Activated CD8-positive, alpha-beta T cell treated with anti-CD3 and anti-CD28 coated beads for 36 hours (primary cell): Measurements from ENCODE around the gene RCSD1. TPM values are rescaled to one million over a fixed set of nuclear protein-coding genes. Genes with fewer than 3 reads are reported as not detected.

Experiments
- ATAC-seq: fragments of 200-7000 bp; cut with Tn5 transposase; one replicate; pipeline ENCODE4 v1.10.0; 2021; ENCODE audit warnings: mild to moderate bottlenecking, moderate library complexity
- CTCF ChIA-PET: fragments of 350-600 bp; sonication (Branson Sonifier 250); formaldehyde crosslinking; loops from one replicate; lab custom pipeline; 2021; ENCODE audit warnings: antibody characterized with exemption; lab: Charles Lee
- POLR2A ChIA-PET: fragments of 350-600 bp; sonication (Branson Sonifier 250); formaldehyde crosslinking; loops from one replicate; lab custom pipeline; 2021; ENCODE audit warnings: antibody characterized with exemption; lab: Charles Lee
- DNase-seq: peaks from one replicate; pipeline ENCODE4 v3.0.0-alpha.2; 2020
- H3K27ac Mint-ChIP-seq: one replicate; pipeline ENCODE4 v1.8.0; 2021; ENCODE audit warnings: mild to moderate bottlenecking, mixed read lengths
- H3K27me3 Mint-ChIP-seq: one replicate; pipeline ENCODE4 v1.8.0; 2021; ENCODE audit warnings: mixed read lengths
- H3K36me3 Mint-ChIP-seq: one replicate; pipeline ENCODE4 v1.8.0; 2021; ENCODE audit warnings: low read depth, mixed read lengths
- H3K4me1 Mint-ChIP-seq: one replicate; pipeline ENCODE4 v1.8.0; 2021; ENCODE audit warnings: low read depth, mixed read lengths
- H3K4me3 Mint-ChIP-seq: one replicate; pipeline ENCODE4 v1.8.0; 2021; ENCODE audit warnings: mild to moderate bottlenecking, moderate library complexity, mixed read lengths
- H3K9me3 Mint-ChIP-seq: one replicate; pipeline ENCODE4 v1.8.0; 2021; ENCODE audit warnings: mixed read lengths
- CTCF ChIP-seq: fragments of 200-600 bp; IDR thresholded peaks from one replicate; pipeline ENCODE4 v1.8.0; 2022; ENCODE audit warnings: antibody characterized with exemption, mild to moderate bottlenecking
- intact Hi-C: fragments of 100-400 bp; cut with micrococcal nuclease; formaldehyde crosslinking; loops from one replicate; pipeline ENCODE4 v1.10.0; 2022
- total RNA-seq, 2 experiments: library from RNA; stranded (reverse); gene quantifications; one replicate each; pipeline ENCODE4 v1.2.3, GENCODE V29; 2021

RCSD1 gene
- total RNA-seq, 2 experiments from 2014 or later = 66.4 to 67.9 TPM

- CTCF ChIA-PET = interaction anchor here (1.0 to 3.7 kb wide), 3 partner anchors 12 to 85 kb away, joined by 3 to 35 read pairs (median 4); no protein-coding TSS in a partner anchor
- no peaks in the 10 kb centered on the region for H3K9me3 Mint-ChIP-seq
- no peak for TF ChIP-seq CTCF
- ATAC-seq (no peak), DNase-seq (no peak)
- POLR2A ChIA-PET = no interaction called here
- H3K27me3 Mint-ChIP-seq = no peaks in the 10 kb centered on the region
- H3K27ac Mint-ChIP-seq = peak overlapping the region; percentile 57
- intact Hi-C loops = loop anchor here (5.0 kb wide), 1 partner anchor 54 kb away; the partner anchor contains the start of gene RCSD1
- peaks cover 33% of the 10 kb centered on the region for H3K4me1 Mint-ChIP-seq
- peaks cover 43% of the 10 kb centered on the region for H3K36me3 Mint-ChIP-seq
- H3K4me3 Mint-ChIP-seq = no peak overlapping the region
These were observed 55.8 kb downstream of the RCSD1 start for GRCh38 chr1:167685844-167686243.

DNA sequence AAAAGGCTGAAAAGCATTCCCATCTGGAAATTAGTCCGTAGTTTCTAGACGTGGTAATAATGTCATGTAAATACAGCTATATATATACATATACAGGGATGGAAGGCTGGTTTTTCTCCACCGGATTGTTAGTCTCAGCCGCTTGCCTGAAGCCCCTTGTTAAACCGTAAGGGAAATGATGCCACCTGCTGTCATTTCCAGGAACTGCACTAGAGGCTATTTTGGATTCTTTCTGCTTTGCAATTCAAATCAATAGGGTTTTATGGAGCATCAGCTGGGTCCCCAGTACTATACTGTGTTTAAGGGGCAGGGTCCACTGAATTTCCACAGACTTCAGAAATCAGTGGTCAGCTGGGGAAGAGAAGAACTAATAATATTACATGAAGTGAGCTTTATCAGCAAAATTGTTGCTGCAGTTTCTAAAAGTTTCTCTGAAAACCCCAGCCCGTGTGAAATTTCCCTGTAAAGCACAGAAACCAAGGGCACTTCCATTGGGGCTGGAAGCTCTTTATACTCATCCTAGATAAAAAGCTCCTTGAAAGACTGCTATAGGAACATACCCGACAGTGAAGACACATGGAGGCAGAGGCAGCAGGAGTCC, 58.0 kb downstream of the RCSD1 start:
- Mint-ChIP-seq H3K27ac (peak overlapping the region; percentile 74), H3K4me1 (peaks cover 22% of the 10 kb centered on the region), H3K36me3 (peaks cover 40% of the 10 kb centered on the region), H3K4me3 (no peak overlapping the region), H3K9me3 (no peaks in the 10 kb centered on the region), H3K27me3 (no peaks in the 10 kb centered on the region)
- CTCF ChIA-PET = interaction anchor here (0.7 to 3.7 kb wide), 59 partner anchors 8 to 851 kb away, joined by 3 to 155 read pairs (median 6); partner anchors contain the start of genes CREG1 and RCSD1
- POLR2A ChIA-PET = interaction anchor here (0.7 to 1.5 kb wide), 10 partner anchors 9 to 134 kb away, joined by 3 to 9 read pairs (median 3); partner anchors contain the start of gene CREG1
- intact Hi-C loops = loop anchor here (1.0 to 5.0 kb wide), 2 partner anchors 56 to 88 kb away; partner anchors contain the start of gene RCSD1
- peak; percentile 94 for TF ChIP-seq CTCF
- DNase-seq (peak; percentile 90), ATAC-seq (peak; percentile 84)

DNA sequence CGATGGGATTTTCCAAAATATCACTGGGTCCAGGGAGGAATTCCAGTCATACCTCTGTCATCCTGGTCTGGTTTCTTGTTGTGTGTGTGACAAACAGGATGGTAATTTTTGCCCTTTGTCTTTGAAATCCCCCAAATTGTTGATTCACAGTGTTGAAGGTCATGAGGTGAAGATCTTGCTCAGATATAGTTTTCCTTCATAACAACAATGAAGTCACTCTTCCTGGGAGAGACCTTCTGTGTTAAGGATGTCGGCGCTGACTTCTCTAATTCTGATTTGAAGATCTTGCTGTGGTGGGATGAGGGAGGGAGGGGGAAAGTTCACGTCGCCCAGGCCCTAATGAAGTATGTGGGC, 59.5 kb downstream of the RCSD1 start:
- peak overlapping the region; percentile 65 for H3K27ac Mint-ChIP-seq
- CTCF ChIA-PET = interaction anchor here (2.8 kb wide), 1 partner anchor 89 kb away, joined by 15 read pairs; no protein-coding TSS in a partner anchor
- peak; percentile 48 for ATAC-seq
- H3K4me1 Mint-ChIP-seq = peaks cover 22% of the 10 kb centered on the region
- no peaks in the 10 kb centered on the region for H3K9me3 Mint-ChIP-seq
- no peak for TF ChIP-seq CTCF
- intact Hi-C loops = loop anchor here (5.0 kb wide), 1 partner anchor 57 kb away; the partner anchor contains the start of gene RCSD1
- no peak for DNase-seq
- H3K4me3 Mint-ChIP-seq = no peak overlapping the region
- H3K36me3 Mint-ChIP-seq = peaks cover 47% of the 10 kb centered on the region
- H3K27me3 Mint-ChIP-seq = no peaks in the 10 kb centered on the region
- POLR2A ChIA-PET = interaction anchor here (0.6 to 0.9 kb wide), 2 partner anchors 21 to 52 kb away, joined by 3 read pairs; no protein-coding TSS in a partner anchor

DNA sequence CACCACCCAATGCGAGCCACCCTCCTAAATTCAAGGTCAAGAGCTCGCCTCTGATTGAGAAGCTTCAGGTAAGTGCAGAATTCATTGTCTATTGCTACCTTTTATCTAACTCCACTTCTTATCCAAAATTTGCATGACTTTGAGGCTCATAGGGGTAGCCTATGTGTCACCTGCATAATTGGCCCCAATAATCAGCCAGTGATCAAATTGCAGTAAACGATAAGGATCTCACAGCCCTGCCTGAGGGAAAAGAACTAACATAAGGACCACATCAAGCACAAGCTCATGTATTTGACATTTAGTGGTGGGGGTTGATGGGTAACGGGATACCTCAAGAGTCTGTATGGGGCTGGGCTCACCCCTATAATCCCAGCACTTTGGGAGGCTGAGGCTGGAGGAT, 60.0 kb downstream of the RCSD1 start:
- peaks cover 22% of the 10 kb centered on the region for H3K4me1 Mint-ChIP-seq
- ChIA-PET POLR2A (interaction anchor here (0.6 to 0.9 kb wide), 2 partner anchors 21 to 52 kb away, joined by 3 read pairs; no protein-coding TSS in a partner anchor), CTCF (interaction anchor here (1.2 to 2.8 kb wide), 2 partner anchors 16 to 90 kb away, joined by 3 to 15 read pairs; no protein-coding TSS in a partner anchor)
- H3K27me3 Mint-ChIP-seq = no peaks in the 10 kb centered on the region
- H3K36me3 Mint-ChIP-seq = peaks cover 52% of the 10 kb centered on the region
- H3K4me3 Mint-ChIP-seq = no peak overlapping the region
- intact Hi-C loops = no loop called here
- H3K27ac Mint-ChIP-seq = peak overlapping the region; percentile 65
- ATAC-seq (no peak), DNase-seq (no peak)
- TF ChIP-seq CTCF = no peak
- no peaks in the 10 kb centered on the region for H3K9me3 Mint-ChIP-seq
